ENCODE data around the gene ITPRIPL1.

- TF ChIP-seq, protein P1, sequence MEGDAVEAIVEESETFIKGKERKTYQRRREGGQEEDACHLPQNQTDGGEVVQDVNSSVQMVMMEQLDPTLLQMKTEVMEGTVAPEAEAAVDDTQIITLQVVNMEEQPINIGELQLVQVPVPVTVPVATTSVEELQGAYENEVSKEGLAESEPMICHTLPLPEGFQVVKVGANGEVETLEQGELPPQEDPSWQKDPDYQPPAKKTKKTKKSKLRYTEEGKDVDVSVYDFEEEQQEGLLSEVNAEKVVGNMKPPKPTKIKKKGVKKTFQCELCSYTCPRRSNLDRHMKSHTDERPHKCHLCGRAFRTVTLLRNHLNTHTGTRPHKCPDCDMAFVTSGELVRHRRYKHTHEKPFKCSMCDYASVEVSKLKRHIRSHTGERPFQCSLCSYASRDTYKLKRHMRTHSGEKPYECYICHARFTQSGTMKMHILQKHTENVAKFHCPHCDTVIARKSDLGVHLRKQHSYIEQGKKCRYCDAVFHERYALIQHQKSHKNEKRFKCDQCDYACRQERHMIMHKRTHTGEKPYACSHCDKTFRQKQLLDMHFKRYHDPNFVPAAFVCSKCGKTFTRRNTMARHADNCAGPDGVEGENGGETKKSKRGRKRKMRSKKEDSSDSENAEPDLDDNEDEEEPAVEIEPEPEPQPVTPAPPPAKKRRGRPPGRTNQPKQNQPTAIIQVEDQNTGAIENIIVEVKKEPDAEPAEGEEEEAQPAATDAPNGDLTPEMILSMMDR (conservative IDR thresholded peaks at IDR 0.05; ENCODE audit: low read depth, low read length): no peak
- TF ChIP-seq EZH2phosphoT487 (IDR thresholded peaks at IDR 0.05; ENCODE audit: borderline replicate concordance, low read length): no peak
These were observed 15.6 kb downstream of the ITPRIPL1 start for GRCh38 chr2:96340493-96341414.

Data from PC-3 (cell line).